Measurements from ENCODE around the gene SLC15A4.
"Not testable (repeated sequence)": the region's sequence is repeated elsewhere in the genome, so short reads cannot be mapped to it uniquely, and the experiment has no call there.

Gene SLC15A4

DNA sequence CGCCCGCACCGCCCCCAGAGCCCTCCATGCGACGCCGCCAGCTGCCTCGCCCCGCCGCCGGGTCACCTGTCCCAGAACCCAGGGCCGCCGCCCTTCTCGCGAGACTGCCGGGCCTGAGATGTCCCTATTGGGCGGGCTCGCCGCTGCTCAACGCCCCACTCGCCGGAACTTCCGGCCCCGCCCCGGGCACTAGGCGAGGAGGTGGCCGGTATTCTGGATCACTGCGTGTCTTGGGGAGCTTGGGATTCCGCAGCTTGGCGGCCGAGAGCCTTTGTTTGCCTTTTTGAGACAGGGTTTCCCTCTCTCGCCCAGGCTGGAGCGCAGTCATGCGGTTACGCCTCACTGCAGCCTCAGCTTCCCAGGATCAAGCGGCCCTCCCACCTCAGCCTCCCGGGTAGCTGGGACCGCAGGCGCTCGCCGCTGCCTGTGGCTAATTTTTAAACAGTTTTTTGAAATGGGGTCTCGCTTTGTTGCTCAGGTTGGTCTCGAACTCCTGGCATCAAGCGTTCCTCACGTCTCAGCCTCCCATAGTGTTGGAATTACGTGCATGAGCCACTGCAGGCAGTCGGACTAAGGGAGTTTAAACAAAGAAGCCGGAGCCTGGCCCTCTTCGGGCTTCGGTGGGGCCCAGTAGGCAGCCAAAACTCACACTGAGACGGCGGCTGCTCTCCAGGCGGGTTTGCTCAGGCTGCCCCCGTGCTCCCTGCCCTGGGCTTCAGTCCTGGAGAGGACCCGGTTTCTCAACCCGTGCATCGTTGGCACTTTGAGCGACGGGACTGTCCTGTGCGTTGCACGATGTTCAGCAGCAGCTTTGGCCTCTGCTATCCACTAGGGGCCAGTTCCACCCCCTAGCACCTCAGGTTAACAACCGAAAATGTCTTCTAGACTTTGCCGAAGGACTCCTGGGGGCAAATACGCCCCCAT lies at the start of gene SLC15A4:
Gene SLC15A4, minus strand, starts transcription at position 43 of the 924 bp plus-strand sequence. Its CDS starts 15 bp downstream, at position 28.
- intact Hi-C loops (cut with DNase I), result no loop called here
- peak; percentile 93 to 100 (median 97) for DNase-seq

DNA sequence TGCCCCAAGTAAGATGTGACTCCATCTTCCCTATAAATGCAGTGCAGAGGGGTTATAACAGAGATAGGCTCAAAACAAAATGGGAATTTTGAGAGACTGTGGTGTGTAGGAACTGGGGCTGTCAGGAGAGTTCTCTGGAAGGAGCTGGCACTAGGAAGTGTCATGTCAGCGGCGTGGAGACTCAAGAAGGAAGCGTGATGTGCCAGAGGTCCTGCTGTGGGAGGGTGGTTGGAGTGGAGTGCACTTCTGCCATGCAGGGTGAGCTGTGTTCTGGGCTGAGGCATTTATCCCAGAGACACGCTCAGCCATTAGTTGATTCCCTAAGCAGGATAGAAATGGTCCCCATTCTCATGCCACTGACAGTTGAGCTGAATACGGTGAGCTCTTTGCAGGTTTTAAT lies 48.5 kb upstream of the SLC15A4 start:
- no peak for DNase-seq
- intact Hi-C loops (cut with DNase I), result no loop called here

DNA sequence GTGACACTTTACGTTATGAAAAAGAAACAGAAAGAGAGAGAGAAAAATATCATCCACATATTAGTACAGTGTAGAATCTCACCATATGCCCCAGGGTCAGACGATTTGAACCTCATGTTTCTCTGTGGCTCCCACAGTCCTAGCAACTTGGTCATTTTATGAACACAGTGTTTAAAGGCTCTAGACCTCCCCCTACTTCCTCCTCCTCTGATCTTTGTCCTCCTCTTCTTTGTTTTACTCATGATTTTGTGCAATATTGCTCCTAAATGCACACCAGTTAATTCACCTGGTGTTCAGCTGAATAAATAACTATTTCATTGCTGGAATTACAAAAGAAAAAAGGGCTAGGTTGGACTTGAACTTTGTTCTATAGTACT lies 47.7 kb upstream of the SLC15A4 start:
- intact Hi-C loops (cut with DNase I), result no loop called here
- DNase-seq, result no peak

DNA sequence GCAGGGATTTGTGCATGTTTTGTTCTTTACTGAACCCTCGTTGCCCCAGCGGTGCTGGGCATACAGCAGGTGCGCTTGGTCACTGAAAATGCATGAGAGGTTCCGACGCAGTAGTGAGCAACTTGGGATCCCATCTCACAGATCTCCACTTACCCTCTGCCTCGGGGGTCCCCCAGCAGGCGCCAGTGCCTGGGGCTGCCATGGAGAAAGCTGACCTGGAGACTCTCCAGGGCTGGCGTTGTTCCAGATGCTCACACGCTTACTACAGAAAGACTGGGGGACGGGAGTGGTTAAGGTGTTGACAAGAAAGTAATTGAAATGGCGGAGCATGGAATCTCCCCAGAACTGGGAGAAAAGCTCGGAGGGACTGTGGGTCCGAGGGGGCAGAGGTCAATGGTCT lies 43.7 kb upstream of the SLC15A4 start:
- DNase-seq, result peak in 1 of 10 donors; percentile 73
- intact Hi-C loops (cut with DNase I), result no loop called here

DNA sequence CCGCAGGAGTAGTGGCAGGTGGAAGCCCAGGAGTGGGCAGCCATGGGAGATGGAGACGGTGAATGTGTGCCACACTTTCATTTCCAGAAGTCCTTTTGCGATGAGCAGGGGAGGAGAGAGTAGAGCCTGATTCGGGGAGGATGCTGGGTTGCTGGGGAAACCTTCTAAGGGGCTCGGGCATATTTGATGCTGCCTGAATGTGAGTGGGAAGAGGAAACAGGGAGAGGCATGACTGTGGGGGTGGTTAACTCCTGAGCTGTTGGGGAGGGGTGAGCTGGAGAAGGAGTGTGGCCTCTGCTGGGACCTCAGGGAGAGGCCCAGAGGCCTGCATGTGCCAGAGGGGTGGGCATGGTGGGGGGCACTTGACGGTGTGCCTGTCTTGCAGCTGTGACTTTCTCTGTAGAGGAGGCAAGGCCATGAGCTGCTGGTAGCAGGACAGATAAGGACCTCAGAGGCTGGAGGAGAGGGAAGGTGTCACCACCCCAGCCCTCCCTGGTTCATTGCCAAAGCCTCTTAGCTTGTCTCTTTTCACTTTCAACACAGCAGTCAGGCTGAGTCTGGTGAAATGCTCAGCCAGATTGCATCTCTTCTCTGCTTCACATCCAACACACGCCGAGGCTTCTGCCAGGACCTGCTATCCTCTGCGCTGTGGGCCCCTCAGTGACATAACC lies 40.9 kb upstream of the SLC15A4 start:
- intact Hi-C loops (cut with DNase I), result no loop called here
- DNase-seq, result peak in 2 of 10 donors; percentile 14 to 19

DNA sequence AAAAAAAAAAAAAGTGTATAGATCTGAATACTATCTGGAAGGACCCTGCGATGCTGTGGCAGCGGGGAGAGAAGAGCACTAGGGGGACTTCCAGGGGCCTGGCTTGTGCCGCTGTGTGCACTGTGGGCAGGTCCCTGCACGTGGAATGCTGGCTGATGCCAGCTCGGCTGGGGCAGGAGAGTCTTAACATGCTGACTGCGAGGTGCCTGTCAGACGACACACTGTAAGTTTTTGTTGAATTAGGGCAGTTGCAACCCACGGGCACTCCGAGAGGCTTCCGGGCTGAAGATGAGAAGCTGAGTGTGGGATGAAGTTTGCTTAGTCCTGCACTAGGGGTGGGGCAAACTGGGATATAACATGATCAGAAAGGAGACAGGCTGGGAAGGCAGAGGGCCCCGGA lies 40.2 kb upstream of the SLC15A4 start:
- intact Hi-C loops (cut with DNase I), result no loop called here
- peak in 1 of 10 donors; percentile 81 for DNase-seq

DNA sequence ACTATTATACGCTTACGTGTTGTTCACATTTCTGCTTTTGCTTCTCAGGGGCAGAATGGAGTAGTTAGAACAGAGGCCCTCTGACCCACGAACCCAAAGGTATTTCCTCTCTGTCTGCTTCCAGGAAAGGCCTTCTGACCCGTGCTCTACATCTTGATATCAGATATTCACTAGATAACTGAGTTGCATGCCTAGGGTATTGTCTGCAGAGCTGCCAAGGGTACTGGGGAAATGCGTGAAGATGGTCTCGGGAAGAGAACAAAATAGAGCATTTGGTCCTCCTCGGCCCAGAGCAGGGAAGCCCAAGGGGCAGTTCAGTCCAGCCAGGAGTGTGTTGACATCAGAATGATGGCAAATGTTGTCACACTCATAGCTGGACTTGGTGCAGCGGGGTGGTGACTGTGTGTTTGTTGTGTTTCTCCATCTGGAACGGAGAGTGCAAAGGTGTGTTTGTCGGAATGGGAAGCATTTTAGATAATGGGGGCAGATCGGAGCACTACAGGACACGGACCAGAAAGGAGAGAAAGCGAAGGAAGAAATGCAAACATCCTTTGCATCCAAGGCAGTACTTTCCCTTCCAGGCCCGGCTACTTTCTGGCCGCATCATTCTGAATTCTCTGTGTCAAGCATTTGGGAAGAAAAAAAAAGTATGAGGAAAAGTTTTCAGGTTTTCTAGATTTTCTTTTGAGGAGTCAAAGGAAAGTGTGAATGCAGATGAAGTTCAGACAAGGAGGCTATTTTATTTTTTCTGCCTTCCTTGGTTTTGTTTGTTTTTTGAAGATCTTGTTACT lies 37.7 kb upstream of the SLC15A4 start:
- DNase-seq, result no peak

DNA sequence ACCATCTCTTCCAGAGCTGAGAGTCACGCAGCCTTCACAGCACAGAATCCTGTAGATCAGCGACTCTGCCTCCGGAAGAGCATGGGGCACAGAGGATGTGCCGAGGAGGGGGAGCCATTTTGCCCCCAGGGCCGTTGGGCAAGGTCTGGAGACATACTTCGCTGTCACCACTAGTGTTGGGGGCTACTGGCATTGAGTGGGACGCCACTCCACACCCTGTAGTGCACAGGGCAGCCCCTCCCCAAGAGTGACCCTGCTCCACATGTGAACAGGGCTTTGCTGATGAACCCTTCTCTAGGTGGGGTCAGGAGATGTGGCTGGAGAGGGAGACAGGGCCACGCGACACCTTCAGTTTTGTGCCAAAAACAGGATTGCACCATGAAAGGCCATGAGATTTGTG lies 35.6 kb upstream of the SLC15A4 start:
- intact Hi-C loops (cut with DNase I), result no loop called here
- peak in 1 of 10 donors; percentile 42 for DNase-seq

More for the DNA sequence above, 37.7 kb upstream of the SLC15A4 start:
- intact Hi-C loops (cut with DNase I), result no loop called here

DNA sequence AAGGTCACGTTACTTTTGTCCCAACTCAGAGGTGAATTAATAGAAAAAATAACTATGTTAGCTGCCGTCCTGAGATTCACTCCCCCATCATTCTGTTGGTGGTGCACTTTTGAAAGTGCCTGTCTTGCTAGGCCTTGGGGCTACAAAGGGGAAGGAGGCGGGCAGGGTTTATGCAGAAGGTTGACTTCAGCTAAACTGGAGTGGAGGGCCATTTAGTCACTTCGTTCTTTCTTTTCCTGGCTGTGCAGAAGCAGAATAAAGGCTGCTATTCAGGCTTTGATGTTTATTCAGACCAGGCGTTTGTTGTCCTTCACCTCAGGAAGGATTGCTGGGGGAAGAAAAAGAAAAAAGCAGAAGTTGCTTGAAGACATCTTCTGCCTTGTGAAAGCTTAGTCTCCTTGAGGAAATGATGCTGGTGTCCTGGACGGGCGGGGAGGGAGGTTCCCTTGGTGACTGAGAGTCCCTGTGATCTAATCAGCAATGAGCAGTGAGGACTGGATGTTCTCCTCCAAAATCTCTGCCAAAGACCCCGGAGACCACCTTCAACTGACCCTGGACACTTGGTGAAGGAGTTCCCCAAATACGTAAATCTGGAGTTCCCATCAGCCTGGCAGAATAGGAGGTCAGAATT lies 33.5 kb upstream of the SLC15A4 start:
- DNase-seq, result no peak
- intact Hi-C loops (cut with DNase I), result no loop called here

DNA sequence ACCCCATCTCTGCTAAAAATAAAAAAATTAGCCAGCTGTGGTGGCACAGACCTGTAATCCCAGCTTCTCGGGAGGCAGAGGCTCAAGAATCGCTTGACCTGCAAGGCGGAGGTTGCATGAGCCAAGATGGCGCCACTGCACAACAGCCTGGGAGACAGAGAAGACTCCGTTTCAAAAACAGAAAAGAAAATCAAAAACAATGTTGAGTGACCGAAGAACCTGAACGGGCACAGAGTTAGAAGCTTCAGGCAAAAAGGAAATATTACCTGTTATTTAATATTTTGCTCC lies 33.0 kb upstream of the SLC15A4 start:
- no peak for DNase-seq
- intact Hi-C loops (cut with DNase I), result no loop called here

DNA sequence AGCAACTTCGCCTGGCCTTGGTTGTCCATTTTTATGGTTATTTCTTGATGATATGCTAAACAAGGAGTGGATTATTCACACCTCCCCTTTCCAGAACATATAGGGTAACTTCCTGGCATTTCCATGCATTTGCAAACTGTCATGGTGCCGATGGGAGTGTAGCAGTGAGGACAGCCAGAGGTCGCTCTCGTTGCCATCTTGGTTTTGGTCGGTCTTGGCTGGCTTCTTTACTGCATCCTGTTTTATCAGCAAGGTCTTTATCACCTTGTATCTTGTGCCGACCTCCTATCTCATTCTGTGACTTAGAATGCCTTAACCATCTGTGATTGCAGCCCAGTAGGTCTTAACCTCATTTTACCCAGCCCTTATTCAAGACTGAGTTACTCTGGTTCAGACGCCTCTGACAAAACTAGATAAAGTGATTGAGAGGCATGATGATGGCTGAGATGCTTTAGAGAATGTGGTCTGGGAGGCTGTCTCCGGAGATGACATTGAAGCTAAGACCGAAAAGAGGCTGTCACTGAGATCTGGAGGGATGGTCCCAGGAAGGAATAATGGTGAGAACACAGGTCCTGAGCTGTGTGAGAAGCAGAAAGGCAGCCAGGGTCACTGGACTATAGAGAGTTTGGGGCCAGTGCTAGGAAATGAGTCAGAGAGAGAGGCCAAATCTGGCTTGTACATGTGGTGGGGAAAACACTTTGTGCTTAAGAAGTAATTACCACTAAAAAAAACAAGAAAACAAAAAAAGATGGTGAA lies 32.5 kb upstream of the SLC15A4 start:
- no peak for DNase-seq
- intact Hi-C loops (cut with DNase I), result no loop called here

DNA sequence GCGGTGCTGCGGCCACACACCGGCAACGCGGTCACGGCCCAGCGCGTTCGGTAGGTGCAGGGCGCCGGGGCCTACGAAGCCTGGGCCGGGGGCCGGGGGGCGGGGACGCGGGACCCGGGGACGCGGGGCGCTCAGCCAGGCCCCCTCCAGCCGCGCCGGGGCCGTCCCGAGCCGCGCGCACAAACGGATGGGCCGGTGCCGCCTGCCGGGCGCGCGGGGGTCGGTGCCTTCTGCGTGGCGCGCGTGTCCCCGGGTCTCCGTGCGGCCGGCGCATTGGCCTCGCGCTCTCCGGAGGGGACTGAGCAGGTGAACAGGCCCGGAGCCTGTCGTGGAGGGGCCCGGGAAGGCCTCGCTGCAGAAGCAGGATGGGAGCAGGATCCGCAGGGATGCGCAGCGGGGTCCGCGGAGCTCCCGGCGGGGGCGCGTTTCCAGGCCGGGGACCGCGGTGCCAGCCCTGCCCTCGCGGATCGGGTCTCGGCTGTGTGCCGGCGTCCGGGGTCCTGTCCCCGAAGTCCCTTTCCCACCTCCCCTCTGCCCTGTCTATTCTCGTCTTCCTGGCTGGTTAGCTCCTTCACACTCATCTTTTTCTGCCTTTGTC lies 29.9 kb upstream of the SLC15A4 start:
- peak in 4 of 10 donors; percentile 21 to 88 (median 53) for DNase-seq

DNA sequence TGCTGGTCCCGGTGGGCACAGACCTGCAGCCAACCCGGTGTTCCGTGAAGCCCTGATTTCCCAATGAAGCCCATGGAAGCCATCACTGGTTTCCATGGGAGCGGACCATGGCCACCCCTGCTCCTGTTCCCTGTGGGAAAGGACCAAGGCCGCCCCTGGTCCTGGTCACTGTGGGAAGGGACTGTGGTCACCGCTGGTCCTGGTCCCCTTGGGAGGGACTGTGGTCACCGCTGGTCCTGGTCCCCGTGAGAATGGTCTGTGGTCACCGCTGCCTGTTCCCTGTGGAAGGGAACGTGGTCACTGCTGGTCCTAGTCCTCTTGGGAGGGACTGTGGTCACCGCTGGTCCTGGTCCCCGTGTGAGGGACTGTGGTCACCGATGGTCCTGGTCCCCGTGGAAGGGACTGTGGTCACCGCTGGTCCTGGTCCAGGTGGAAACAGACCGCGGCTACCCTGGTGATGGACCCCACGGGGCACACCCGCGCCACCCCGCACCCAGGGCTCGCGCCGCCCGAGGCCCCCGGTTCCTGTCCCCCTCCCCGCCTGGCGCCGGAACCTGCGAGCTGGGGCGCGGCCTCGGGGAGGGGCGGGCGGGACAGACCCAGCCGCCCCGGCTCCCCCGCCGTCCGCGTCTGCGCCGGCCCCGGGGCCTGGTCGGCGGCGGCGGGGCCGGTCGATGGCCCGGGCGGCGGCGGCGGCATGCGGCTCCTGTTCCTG lies 29.3 kb upstream of the SLC15A4 start, which contains the start of gene GLT1D1:
Gene GLT1D1, plus strand, starts transcription at position 594 of the 715 bp plus-strand sequence. Its CDS starts 104 bp downstream, at position 698.
- intact Hi-C loops (cut with DNase I), result no loop called here
- peak in 1 of 10 donors; percentile 73 for DNase-seq

More for the DNA sequence above, 29.9 kb upstream of the SLC15A4 start:
- intact Hi-C loops (cut with DNase I), result no loop called here

DNA sequence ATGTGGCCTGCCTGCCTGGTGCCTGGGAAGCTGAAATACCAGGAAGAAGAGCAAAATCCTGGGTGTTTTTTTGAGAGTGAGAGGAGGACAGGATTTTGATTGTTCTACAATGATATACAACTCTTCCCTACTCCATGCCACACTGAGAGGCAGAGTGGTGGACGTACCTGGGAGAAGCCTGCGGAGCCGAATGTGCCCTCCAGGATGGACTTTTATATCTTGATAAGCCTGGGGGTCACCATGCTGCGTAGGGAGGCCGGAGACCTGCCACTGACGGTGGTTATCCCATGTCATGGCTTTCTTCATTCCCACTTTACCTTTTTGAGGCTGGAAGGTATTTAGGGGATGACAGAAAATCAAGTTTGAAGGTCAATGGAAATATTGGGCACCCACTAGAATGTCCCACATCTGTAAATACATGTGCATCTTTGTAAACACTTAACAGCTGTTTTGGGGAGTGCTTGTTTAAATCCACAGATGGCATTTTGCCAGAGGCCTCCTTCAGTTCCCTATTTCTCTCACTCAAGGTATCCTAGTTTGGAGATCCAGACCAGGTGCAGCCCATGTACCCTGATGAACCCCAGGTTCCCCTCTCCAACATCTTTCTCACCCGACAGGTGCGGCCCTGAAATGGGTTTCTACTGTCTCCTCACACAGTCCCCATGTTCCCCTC lies 28.4 kb upstream of the SLC15A4 start:
- no peak for DNase-seq
- intact Hi-C loops (cut with DNase I), result no loop called here

DNA sequence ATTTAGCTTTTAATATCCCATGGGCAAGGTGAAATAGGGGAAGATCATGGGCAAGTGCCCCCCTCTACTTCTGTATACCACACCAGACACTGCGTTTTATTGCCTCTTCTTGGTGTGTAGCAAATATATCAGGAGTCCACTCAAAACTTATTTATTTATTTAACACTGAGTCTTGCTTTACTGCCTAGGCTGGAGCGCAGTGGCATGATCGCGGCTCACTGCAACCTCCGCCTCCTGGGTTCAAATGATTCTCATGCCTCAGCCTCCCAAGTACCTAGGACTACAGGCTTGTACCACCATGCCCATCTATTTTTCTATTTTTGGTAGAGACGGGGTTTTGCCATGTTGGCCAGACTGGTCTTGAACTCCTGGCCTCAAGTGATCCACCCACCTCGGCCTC lies 27.7 kb upstream of the SLC15A4 start:
- peak in 1 of 10 donors; percentile 55 for DNase-seq
- intact Hi-C loops (cut with DNase I), result not testable (repeated sequence)

DNA sequence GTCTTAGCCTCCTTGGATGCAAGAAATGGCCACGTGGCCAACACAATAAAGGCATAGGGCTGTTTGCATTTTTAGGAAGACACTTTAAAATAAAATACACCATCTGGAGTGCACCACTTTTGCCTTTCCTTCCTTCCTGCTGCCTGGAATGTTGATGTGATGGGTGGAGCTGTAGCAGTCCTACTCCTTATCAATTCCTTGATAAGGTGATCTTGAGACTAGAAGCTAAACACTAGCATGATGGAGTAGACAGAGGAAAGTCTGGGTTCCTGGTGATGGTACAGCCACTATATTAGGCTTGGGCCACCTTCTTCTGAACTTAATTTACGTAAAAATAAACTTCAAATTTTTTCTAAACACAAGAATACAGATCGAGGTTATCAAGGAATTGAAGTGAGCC lies 26.6 kb upstream of the SLC15A4 start:
- no peak for DNase-seq
- intact Hi-C loops (cut with DNase I), result no loop called here

DNA sequence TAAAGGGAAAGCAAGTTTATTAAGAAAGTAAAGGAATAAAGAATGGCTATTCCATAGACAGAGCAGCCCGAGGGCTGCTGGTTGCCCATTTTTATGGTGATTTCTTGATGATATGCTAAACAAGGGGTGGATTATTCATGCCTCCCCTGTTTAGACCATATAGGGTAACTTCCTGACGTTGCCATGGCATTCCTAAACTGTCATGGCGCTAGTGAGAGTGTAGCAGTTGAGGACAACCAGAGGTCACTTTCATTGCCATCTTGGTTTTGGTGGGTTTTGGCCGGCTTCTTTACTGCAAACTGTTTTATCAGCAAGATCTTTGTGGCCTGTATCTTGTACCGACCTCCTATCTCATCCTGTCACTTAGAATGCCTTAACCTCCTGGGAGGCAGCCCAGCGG lies 26.0 kb upstream of the SLC15A4 start:
- intact Hi-C loops (cut with DNase I), result not testable (repeated sequence)

DNA sequence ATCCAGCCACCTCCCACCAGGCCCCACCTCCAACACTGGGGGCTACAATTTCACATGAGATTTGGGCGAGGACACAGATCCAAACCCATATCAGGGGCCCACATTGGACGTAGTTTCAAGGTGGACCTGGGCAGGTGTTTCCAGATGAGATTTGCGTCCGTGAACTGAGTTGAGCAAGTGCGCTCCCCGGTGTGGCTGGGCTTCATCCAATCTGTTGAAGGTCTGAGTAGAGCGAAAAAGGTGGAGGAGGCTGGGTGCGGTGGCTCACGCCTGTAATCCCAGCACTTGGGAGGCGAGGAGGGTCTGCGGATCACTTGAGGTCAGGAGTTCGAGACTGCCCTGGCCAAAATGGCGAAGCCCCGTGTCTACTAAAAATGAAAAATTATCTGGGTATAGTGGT lies 24.6 kb upstream of the SLC15A4 start:
- DNase-seq, result peak in 1 of 10 donors; percentile 48

More for the DNA sequence above, 26.0 kb upstream of the SLC15A4 start:
- DNase-seq, result not testable (repeated sequence)

More for the DNA sequence above, 24.6 kb upstream of the SLC15A4 start:
- intact Hi-C loops (cut with DNase I), result no loop called here

All from posterior cingulate gyrus (tissue), 11 donors.